GM12801 (cell line): ENCODE measurements around the gene CHRND.

Experiments used
- CTCF ChIP-seq: IDR thresholded peaks from one replicate; pipeline ENCODE4 v1.5.1; 2011; ENCODE audit warnings: control low read depth; ENCODE audit not compliant: insufficient read length; ENCODE audit errors: extremely low read depth

CHRND gene

GRCh38 chr2:232571026-232571474 lies 45.1 kb downstream of the CHRND start:
- no peak for TF ChIP-seq CTCF

- no peak for TF ChIP-seq CTCF
Measured at GRCh38 chr2:232573042-232573441, 47.1 kb downstream of the CHRND start.

- no peak for TF ChIP-seq CTCF
Measured at GRCh38 chr2:232573771-232574435, 47.9 kb downstream of the CHRND start.

- no peak for TF ChIP-seq CTCF
Measured at GRCh38 chr2:232574674-232575403, 48.9 kb downstream of the CHRND start.

- no peak for TF ChIP-seq CTCF
Measured at GRCh38 chr2:232575404-232575746, 49.4 kb downstream of the CHRND start.

GRCh38 chr2:232576995-232577394 lies 51.0 kb downstream of the CHRND start:
- TF ChIP-seq CTCF: no peak

GRCh38 chr2:232577841-232578240 lies 51.9 kb downstream of the CHRND start:
- TF ChIP-seq CTCF: no peak
